MM.1S (cell line): ENCODE data around the gene KCNQ5.

Experiments used
- DNase-seq: peaks from one replicate; pipeline ENCODE4 v3.0.0-alpha.2; 2015
- H2AFZ ChIP-seq: fragments of 300-600 bp; sonication (generic); 2 replicates; pipeline ENCODE4 v1.6.0; 2016; ENCODE audit warnings: antibody characterized with exemption, low read length
- H3F3A ChIP-seq: fragments of 300-600 bp; sonication (generic); 2 replicates; pipeline ENCODE4 v1.6.1; 2016; ENCODE audit warnings: mild to moderate bottlenecking, antibody characterized with exemption, low read length, moderate library complexity, mixed read lengths; ENCODE audit not compliant: insufficient read depth
- H3K27ac ChIP-seq: fragments of 300-600 bp; sonication (generic); 2 replicates; pipeline ENCODE4 v1.5.1; 2016; ENCODE audit warnings: mild to moderate bottlenecking, low read length
- H3K27me3 ChIP-seq: fragments of 300-600 bp; sonication (generic); replicated peaks from 2 replicates; pipeline ENCODE4 v1.6.0; 2016; ENCODE audit warnings: low read length; ENCODE audit not compliant: insufficient read depth
- H3K36me3 ChIP-seq: fragments of 300-600 bp; sonication (generic); replicated peaks from 2 replicates; pipeline ENCODE4 v1.6.1; 2016; ENCODE audit warnings: mild to moderate bottlenecking, low read length, mixed read lengths; ENCODE audit not compliant: insufficient read depth
- H3K4me1 ChIP-seq: fragments of 300-600 bp; sonication (generic); 2 replicates; pipeline ENCODE4 v1.6.1; 2016; ENCODE audit warnings: low read length, mixed read lengths
- H3K4me2 ChIP-seq: fragments of 300-600 bp; sonication (generic); 2 replicates; pipeline ENCODE4 v1.6.0; 2016; ENCODE audit warnings: low read depth, low read length
- H3K4me3 ChIP-seq: fragments of 300-600 bp; sonication (generic); 2 replicates; pipeline ENCODE4 v1.5.1; 2016; ENCODE audit warnings: low read length, mixed read lengths
- H3K79me2 ChIP-seq: fragments of 300-600 bp; sonication (generic); 2 replicates; pipeline ENCODE4 v1.6.1; 2016; ENCODE audit warnings: mixed run types, low read length, mixed read lengths
- H3K9ac ChIP-seq: fragments of 300-600 bp; sonication (generic); 2 replicates; pipeline ENCODE4 v1.6.1; 2016; ENCODE audit warnings: low read length, mixed read lengths
- H3K9me2 ChIP-seq: fragments of 300-600 bp; sonication (generic); replicated peaks from 2 replicates; pipeline ENCODE4 v1.6.1; 2016; ENCODE audit warnings: mild to moderate bottlenecking, low read length, mixed read lengths; ENCODE audit not compliant: insufficient read depth
- H3K9me3 ChIP-seq: fragments of 300-600 bp; sonication (generic); replicated peaks from 2 replicates; pipeline ENCODE4 v1.6.1; 2016; ENCODE audit warnings: mild to moderate bottlenecking, low read length, mixed read lengths; ENCODE audit not compliant: insufficient read depth
- H4K20me1 ChIP-seq: fragments of 300-600 bp; sonication (generic); 2 replicates; pipeline ENCODE4 v1.6.1; 2016; ENCODE audit warnings: mild to moderate bottlenecking, low read length, moderate library complexity, mixed read lengths; ENCODE audit not compliant: insufficient read depth
- CTCF ChIP-seq: fragments of 300-600 bp; sonication (generic); IDR thresholded peaks from 2 replicates; pipeline ENCODE4 v1.5.1; 2016; ENCODE audit warnings: antibody characterized with exemption, low read length, mixed read lengths
- EZH2 ChIP-seq: fragments of 300-600 bp; sonication (generic); optimal IDR thresholded peaks from 2 replicates; pipeline ENCODE3; 2017; ENCODE audit warnings: low read depth, mild to moderate bottlenecking, antibody characterized with exemption, low read length, mixed read lengths
- EZH2phosphoT487 ChIP-seq: fragments of 300-600 bp; sonication (generic); IDR thresholded peaks from 2 replicates; pipeline ENCODE4 v1.6.1; 2018; ENCODE audit warnings: antibody characterized with exemption, low read length

Gene KCNQ5

GRCh38 chr6:72861059-72861458 is 239.2 kb downstream of the KCNQ5 start:
- H3K4me3 ChIP-seq = no peak overlapping the region
- H3K9me2 ChIP-seq = no peaks in the 10 kb centered on the region
- H3K4me1 ChIP-seq = peaks cover 7% of the 10 kb centered on the region
- H3K9ac ChIP-seq = no peak overlapping the region
- no peak overlapping the region for H3K4me2 ChIP-seq
- H3K36me3 ChIP-seq = no peaks in the 10 kb centered on the region
- no peak overlapping the region for H2AFZ ChIP-seq
- TF ChIP-seq EZH2phosphoT487 (no peak), CTCF (no peak), EZH2 (no peak)
- H4K20me1 ChIP-seq = no peaks in the 10 kb centered on the region
- no peaks in the 10 kb centered on the region for H3K27me3 ChIP-seq
- no peak for DNase-seq
- no peaks in the 10 kb centered on the region for H3F3A ChIP-seq
- no peak overlapping the region for H3K27ac ChIP-seq
- no peaks in the 10 kb centered on the region for H3K9me3 ChIP-seq
- no peaks in the 10 kb centered on the region; the same call in 1 of the 2 replicates for H3K79me2 ChIP-seq

- no peaks in the 10 kb centered on the region for H3K36me3 ChIP-seq
- H3K27ac ChIP-seq = no peak overlapping the region
- no peaks in the 10 kb centered on the region for H3K9me3 ChIP-seq
- H3K9ac ChIP-seq = no peak overlapping the region
- H3K4me1 ChIP-seq = peaks cover 7% of the 10 kb centered on the region
- no peak overlapping the region for H3K4me2 ChIP-seq
- no peaks in the 10 kb centered on the region for H3K27me3 ChIP-seq
- H4K20me1 ChIP-seq = no peaks in the 10 kb centered on the region
- no peak overlapping the region for H2AFZ ChIP-seq
- H3K79me2 ChIP-seq = no peaks in the 10 kb centered on the region; the same call in 1 of the 2 replicates
- no peaks in the 10 kb centered on the region for H3F3A ChIP-seq
- no peak for DNase-seq
- H3K4me3 ChIP-seq = no peak overlapping the region
- H3K9me2 ChIP-seq = no peaks in the 10 kb centered on the region
- no peak for TF ChIP-seq EZH2
- no peak for TF ChIP-seq CTCF
- no peak for TF ChIP-seq EZH2phosphoT487
Measured at GRCh38 chr6:72861935-72862432, 240.1 kb downstream of the KCNQ5 start.

- no peaks in the 10 kb centered on the region for H3K9me2 ChIP-seq
- no peaks in the 10 kb centered on the region for H3K9me3 ChIP-seq
- no peak for DNase-seq
- no peaks in the 10 kb centered on the region for H4K20me1 ChIP-seq
- no peaks in the 10 kb centered on the region; the same call in 1 of the 2 replicates for H3K79me2 ChIP-seq
- no peak overlapping the region for H3K4me3 ChIP-seq
- no peaks in the 10 kb centered on the region for H3K36me3 ChIP-seq
- H3K4me1 ChIP-seq = peaks cover 7% of the 10 kb centered on the region
- no peak overlapping the region for H3K4me2 ChIP-seq
- H3K27ac ChIP-seq = no peak overlapping the region
- no peaks in the 10 kb centered on the region for H3K27me3 ChIP-seq
- H3F3A ChIP-seq = no peaks in the 10 kb centered on the region
- no peak overlapping the region for H3K9ac ChIP-seq
- no peak for TF ChIP-seq CTCF
- no peak for TF ChIP-seq EZH2phosphoT487
- TF ChIP-seq EZH2 = no peak
- H2AFZ ChIP-seq = no peak overlapping the region
Measured at GRCh38 chr6:72863131-72863530, 241.3 kb downstream of the KCNQ5 start.
